Fibroblast of skin of left quadriceps (primary cell): Measurements from ENCODE around the gene ELOA.
"Not testable (repeated sequence)": the region's sequence is repeated elsewhere in the genome, so short reads cannot be mapped to it uniquely, and the experiment has no call there.

Experiments used
- DNase-seq, 2 experiments: peaks; one replicate each; pipeline ENCODE4 v3.0.0-alpha.2; 2013; ENCODE audit warnings: low read depth in 2 of 2

ELOA gene

GRCh38 chr1:23733281-23733680 is 10.0 kb upstream of the ELOA start:
- DNase-seq: not testable (repeated sequence)

GRCh38 chr1:23736437-23737134 is 6.7 kb upstream of the ELOA start:
- no peak for DNase-seq

DNA sequence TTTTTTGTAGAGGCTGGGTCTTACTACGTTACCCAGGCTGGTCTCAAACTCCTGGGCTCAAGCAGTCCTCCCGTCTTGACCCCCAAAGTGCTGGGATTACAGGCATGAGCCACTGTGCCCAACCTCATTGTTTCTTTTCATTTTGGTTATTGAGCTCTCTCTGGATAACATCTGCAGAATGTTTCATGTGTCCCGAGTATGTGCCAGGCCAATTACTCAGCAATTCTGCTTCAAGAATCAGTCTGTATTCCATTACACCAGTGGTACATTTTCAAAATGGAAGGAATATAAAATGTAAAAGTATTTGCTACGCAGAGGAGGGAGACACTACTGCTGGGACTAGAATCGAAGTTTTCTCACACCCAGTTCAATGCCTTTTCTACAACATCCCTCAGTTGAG is 1.7 kb upstream of the ELOA start:
- no peak for DNase-seq

DNA sequence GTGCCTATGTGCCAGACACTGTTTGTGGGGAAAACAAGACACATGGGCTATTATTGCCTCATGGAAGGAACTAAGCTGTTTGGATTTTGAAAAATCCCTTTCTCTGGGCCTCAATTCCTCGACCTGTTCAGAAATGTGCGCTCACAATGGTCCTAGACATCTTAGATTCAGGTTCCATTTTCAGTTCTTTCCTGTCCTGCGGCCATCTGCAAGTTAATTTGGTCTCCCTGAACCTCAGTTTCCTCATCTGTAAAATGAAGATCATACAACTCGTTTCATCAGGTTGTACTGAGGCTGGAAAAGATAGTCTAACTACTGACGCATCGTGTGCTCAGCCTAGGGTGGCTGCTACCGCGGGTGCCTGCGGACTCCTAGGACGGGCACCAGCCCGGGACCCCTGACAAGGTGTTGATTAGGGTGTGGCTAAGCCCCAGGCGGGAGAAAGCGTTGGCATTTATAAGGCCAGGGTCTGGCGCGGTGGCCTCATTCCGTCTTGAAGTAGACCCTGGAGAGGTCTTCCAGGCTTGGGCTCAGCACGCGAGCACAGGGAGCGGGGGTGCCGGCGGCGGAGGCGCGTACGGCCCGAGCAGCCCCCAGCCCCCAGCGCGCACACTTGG is 493 bp upstream of the ELOA start:
- DNase-seq: no peak

GRCh38 chr1:23745515-23745914 is 2.2 kb downstream of the ELOA start:
- no peak for DNase-seq

DNA sequence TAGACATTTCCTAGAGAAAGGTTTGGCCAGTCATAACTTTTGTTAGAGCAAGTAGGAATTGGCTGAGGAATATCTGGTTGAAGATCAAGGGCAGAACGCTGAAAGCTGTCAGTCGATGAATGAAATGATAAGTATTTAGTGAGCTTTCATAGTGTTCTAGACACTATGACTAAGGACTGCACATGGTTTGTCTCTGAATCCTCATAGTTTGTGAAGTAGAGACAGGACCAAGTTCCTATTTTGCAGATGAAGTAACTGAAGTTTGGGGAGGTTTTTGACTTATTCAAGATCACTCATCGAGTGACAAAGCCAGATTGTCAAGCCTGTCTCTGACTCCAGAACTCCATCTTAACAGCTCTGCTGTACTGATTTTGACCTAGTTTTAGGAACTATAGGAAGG is 4.7 kb downstream of the ELOA start:
- DNase-seq: no peak

DNA sequence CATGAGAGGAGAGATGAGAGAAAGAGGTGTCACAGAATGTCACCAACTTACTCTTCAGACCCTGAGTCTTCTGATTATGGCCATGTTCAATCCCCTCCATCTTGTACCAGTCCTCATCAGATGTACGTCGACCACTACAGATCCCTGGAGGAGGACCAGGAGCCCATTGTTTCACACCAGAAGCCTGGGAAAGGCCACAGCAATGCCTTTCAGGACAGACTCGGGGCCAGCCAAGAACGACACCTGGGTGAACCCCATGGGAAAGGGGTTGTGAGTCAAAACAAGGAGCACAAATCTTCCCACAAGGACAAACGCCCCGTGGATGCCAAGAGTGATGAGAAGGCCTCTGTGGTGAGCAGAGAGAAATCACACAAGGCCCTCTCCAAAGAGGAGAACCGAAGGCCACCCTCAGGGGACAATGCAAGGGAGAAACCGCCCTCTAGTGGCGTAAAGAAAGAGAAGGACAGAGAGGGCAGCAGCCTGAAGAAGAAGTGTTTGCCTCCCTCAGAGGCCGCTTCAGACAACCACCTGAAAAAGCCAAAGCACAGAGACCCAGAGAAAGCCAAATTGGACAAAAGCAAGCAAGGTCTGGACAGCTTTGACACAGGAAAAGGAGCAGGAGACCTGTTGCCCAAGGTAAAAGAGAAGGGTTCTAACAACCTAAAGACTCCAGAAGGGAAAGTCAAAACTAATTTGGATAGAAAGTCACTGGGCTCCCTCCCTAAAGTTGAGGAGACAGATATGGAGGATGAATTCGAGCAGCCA is 8.0 kb downstream of the ELOA start:
- DNase-seq: no peak

DNA sequence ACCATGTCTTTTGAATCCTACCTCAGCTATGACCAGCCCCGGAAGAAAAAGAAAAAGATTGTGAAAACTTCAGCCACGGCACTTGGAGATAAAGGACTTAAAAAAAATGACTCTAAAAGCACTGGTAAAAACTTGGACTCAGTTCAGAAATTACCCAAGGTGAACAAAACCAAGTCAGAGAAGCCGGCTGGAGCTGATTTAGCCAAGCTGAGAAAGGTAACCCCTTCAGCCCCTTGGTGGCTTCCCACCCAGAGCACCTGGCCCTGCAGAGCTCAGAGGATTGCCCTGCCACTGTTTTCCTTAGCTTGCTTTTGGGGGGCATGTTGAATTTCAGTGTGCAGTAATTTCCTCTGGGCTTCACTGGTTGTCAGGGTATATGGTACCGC is 8.5 kb downstream of the ELOA start:
- no peak for DNase-seq

DNA sequence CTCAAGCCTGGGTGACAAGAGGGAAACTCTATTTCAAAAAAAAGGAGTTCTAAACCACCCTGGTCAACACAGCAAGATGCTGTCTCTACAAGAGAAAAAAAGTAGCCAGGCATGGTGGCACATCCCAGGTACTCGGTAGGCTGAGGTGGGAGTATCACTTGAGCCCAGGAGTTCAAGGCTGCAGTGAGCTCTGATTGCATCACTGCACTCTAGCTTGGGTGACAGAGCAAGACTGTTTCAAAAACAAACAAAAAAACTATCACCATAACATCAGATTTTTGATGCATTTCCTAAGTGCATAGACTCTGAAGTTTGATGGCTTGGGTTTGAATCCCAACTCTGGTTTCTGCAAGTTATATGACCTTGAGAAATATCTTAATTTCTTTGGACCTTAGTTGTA is 9.6 kb downstream of the ELOA start:
- DNase-seq: no peak

DNA sequence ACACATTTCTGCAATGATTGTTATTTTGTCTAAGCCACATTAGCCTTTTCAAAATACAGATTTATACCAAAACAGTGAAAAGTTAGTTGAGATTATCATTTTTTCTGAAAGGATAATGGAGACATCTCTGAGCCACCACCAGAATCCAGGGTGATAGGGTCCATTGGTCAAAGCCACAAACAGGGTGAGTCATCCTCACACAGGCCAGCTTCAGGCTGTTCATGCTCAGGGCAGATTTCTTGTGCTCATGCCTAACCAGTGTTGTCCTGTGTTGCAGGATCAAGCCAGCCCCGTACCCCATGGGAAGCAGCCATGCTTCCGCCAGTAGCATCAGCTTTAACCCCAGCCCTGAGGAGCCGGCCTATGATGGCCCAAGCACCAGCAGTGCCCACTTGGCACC is 13.4 kb downstream of the ELOA start:
- DNase-seq: no peak

- no peak for DNase-seq
These were observed 14.5 kb downstream of the ELOA start for GRCh38 chr1:23757812-23758211.

DNA sequence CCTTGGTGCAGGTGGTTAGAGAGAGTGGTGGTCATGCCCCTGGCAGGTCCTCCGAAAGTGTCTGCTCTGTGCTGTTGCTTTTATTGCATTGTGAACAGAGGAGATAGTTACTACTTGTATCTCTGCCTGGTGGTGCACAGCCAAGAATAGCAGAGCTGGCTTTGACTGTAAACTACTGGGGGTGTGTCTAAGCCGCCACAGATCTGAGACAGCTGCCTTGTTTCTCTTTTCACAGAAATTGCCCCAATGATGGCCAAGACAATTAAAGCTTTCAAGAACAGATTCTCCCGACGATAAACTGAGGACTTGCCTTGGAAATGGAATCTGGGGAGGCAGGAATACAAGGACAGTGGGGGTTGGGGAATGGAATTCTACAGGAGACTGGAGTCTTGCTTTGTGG is 16.0 kb downstream of the ELOA start:
- no peak for DNase-seq

GRCh38 chr1:23763041-23763577 is 19.8 kb downstream of the ELOA start:
- no peak for DNase-seq

GRCh38 chr1:23768733-23769132 is 25.5 kb downstream of the ELOA start:
- no peak for DNase-seq

GRCh38 chr1:23772049-23772853 is 29.0 kb downstream of the ELOA start:
- DNase-seq: peak; percentile 43 to 44

DNA sequence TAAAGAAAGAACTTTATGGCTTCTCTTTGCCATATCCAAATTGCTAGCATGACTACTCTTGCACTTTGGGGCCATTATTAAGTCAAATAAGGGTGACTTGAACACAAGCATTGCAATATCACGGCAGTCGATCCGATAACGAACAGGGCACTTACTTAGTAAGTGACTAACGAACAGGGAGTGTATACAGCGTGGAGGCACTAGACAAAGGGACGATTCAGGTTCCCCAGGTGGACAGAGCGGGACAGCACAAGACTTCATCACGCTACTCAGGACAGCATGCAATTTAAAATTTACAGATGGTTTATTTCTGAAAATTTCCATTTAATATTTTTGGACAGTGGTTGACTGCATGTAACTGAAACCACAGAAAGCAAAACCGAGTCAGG is 29.6 kb downstream of the ELOA start:
- DNase-seq: no peak

DNA sequence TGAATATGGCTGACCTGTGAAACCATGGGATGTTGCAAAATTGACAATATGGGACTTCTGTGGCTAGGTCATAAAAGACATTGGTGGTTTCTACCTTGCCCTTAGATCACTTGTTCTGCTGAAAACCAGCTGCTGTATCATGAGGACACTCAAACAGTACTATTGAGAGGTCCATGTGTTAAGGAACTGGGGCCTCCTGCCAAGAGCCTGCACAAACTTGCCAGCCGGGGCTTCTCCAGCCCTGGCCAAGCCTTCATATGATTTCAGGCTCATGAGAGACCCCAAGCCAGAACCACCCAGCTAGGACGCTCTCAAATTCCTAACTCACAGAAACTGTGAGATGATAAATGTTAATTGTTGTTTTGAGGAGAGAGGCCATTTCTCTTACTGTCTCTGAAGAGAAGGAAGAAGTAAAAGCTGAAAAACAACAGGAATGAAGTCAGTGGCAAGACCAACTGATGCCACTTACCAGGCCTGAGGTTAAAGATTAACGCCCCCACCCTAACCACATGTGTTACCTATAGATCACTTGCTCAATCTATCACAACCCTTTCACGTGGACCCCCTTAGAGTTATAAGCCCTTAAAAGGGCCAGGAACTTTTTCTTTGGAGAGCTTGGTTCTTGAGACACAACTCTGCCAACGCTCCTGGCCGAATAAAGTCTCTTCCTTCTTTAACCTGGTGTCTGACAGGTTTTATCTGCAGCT is 31.1 kb downstream of the ELOA start:
- no peak for DNase-seq

DNA sequence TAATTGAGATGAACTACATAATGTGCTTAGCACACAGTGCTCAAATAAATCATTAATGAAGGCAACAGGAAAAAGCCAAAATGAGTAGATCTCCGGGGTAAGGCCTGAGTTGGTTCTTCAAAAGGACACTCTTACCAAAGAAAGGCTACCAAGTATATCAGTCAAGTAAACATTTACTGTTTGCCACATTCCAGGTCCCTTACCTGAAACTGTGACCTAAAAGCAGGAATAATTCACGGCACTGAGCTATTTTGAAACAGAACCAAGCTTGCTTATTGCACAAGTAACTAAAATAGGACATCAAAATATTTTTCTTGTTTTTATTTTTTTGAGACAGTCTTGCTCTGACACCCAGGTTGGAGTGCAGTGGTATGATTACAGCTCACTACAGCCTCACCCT is 32.9 kb downstream of the ELOA start:
- no peak for DNase-seq

DNA sequence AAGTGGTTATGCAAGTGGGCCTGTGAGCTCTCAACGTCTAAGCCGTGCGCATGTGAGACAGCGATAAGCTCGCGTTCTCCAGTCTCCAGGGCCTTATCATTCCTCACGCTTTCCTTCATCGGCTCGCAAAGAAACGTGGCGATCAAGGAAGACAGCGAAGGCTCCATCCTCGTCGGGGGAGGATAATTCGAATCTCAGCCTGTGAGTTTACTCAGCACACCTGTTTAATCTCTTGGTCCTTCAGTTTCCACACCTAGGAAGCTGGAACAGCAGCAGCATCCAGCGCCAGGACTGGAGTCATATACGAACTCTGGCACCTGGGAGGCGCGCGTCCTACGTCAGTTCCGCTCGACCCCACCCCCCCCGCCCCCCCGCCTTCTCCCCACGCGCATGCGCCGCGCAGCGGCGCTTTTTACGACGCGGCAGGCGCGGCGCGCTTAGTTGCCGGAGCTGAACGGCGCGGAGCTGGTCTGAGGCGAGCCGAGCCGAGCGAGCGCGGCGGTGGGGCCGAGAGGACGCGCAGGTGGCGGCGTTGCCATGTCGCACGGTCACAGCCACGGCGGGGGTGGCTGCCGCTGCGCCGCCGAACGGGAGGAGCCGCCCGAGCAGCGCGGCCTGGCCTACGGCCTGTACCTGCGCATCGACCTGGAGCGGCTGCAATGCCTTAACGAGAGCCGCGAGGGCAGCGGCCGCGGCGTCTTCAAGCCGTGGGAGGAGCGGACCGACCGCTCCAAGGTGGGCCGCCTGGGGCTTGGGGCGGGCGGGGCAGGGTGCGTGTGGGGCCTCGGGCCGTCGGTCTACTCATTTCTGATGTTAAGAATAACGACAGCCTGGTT is 34.9 kb downstream of the ELOA start, which contains the start of gene PITHD1:
PITHD1 (plus strand) TSS at position 440 of the 836 bp plus-strand sequence; CDS start at position 538, 98 bp downstream.
- peak; percentile 46 to 56 for DNase-seq

DNA sequence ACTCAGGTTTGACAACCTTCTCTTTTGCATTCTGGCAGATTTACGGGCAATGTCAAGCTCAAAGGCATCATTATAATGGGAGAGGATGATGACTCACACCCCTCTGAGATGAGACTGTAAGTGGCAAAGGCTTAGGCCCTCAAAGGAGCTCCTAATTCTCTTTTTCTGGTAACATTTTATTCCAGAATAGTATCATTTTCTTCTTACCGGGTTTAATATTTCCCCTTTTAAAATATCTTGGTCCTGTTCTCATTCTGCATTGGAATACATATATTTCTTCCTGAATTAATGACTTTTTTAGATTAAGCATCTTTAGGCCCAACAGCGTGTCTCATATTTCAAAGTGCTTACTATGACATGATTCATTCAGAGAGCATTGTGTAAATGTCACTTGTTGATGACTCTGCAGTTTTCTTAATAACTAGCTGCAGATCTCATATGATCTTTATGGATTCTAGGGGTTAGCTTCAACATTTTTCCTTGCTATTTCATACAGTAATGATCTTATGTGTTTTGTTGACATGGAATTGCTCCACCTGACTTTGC is 36.6 kb downstream of the ELOA start:
- no peak for DNase-seq
